DMS79 (cell line): ENCODE data around the gene EVA1A.

Experiments used
- DNase-seq: peaks from one replicate; lab custom pipeline; 2025; lab: John Stamatoyannopoulos, UW

EVA1A gene

GRCh38 chr2:75541430-75541829 is 19.3 kb downstream of the EVA1A start:
- no peak for DNase-seq

- no peak for DNase-seq
These were observed 19.7 kb downstream of the EVA1A start for GRCh38 chr2:75540994-75541393.

GRCh38 chr2:75539955-75540716 is 20.6 kb downstream of the EVA1A start:
- DNase-seq, result no peak

GRCh38 chr2:75538521-75539490 is 21.9 kb downstream of the EVA1A start:
- no peak for DNase-seq

GRCh38 chr2:75537658-75538057 is 23.1 kb downstream of the EVA1A start:
- no peak for DNase-seq

- no peak for DNase-seq
These were observed 27.6 kb downstream of the EVA1A start for GRCh38 chr2:75533135-75533534.

- no peak for DNase-seq
These were observed 28.3 kb downstream of the EVA1A start for GRCh38 chr2:75532488-75532887.

GRCh38 chr2:75528221-75528977 is 32.3 kb downstream of the EVA1A start:
- DNase-seq, result no peak

GRCh38 chr2:75527676-75528075 is 33.1 kb downstream of the EVA1A start:
- no peak for DNase-seq

GRCh38 chr2:75526842-75527241 is 33.9 kb downstream of the EVA1A start:
- no peak for DNase-seq

GRCh38 chr2:75525434-75526310 is 35.1 kb downstream of the EVA1A start:
- no peak for DNase-seq

GRCh38 chr2:75524276-75524911 is 36.3 kb downstream of the EVA1A start:
- DNase-seq, result no peak

GRCh38 chr2:75523313-75524275 is 37.1 kb downstream of the EVA1A start:
- no peak for DNase-seq

- DNase-seq, result no peak
These were observed 38.0 kb downstream of the EVA1A start for GRCh38 chr2:75522543-75523312.

GRCh38 chr2:75521225-75521872 is 39.4 kb downstream of the EVA1A start:
- no peak for DNase-seq

GRCh38 chr2:75519843-75520242 is 40.9 kb downstream of the EVA1A start:
- DNase-seq, result no peak

GRCh38 chr2:75518638-75519465 is 41.9 kb downstream of the EVA1A start:
- no peak for DNase-seq
